ENCODE measurements around the gene TLR3. TPM values are rescaled to one million over a fixed set of nuclear protein-coding genes. Genes with fewer than 3 reads are reported as not detected.

The TLR3 gene
- total RNA-seq, 4 donors from 2014 or later = 4.3 to 8.4 (median 6.8) TPM

DNA sequence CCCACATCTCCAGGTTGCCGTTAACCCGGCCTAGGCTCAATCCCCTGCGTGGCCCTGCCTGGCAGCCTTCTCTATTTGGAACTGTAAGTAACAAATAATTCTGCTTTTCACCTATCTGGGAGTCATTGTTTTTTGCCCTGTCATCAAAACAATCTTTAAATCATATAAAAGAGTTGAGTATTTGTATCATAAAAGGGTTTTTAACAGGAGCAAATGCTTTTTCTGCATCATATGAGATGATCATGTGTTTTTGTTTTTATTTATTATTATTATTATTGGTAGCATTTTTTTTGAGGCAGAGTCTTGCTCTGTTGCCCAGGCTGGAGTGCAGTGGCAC is 10.0 kb upstream of the TLR3 start:
- Histone ChIP-seq H3K4me3 (no peak overlapping the region), H3K9me3 (no peaks in the 10 kb centered on the region), H3K36me3 (no peaks in the 10 kb centered on the region), H3K4me1 (no peaks in the 10 kb centered on the region), H3K27ac (no peak overlapping the region), H3K27me3 (no peaks in the 10 kb centered on the region)
- TF ChIP-seq, protein P1, sequence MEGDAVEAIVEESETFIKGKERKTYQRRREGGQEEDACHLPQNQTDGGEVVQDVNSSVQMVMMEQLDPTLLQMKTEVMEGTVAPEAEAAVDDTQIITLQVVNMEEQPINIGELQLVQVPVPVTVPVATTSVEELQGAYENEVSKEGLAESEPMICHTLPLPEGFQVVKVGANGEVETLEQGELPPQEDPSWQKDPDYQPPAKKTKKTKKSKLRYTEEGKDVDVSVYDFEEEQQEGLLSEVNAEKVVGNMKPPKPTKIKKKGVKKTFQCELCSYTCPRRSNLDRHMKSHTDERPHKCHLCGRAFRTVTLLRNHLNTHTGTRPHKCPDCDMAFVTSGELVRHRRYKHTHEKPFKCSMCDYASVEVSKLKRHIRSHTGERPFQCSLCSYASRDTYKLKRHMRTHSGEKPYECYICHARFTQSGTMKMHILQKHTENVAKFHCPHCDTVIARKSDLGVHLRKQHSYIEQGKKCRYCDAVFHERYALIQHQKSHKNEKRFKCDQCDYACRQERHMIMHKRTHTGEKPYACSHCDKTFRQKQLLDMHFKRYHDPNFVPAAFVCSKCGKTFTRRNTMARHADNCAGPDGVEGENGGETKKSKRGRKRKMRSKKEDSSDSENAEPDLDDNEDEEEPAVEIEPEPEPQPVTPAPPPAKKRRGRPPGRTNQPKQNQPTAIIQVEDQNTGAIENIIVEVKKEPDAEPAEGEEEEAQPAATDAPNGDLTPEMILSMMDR (IDR thresholded peaks at IDR 0.05) = no peak
- no peak for TF ChIP-seq POLR2A (IDR thresholded peaks at IDR 0.05)
- no peak for ATAC-seq
- 73 to 90% methylated on average over 3 of the region's 3 CpGs for WGBS, 2 donors (ENCODE audit: low coverage in 1 of 2)

GRCh38 chr4:186061921-186062320 is 7.0 kb upstream of the TLR3 start:
- no peaks in the 10 kb centered on the region for H3K27me3 ChIP-seq
- TF ChIP-seq POLR2A (IDR thresholded peaks at IDR 0.05) = no peak
- TF ChIP-seq EP300 (IDR thresholded peaks at IDR 0.05) = no peak
- TF ChIP-seq, protein P1 (IDR thresholded peaks at IDR 0.05) = no peak
- TF ChIP-seq POLR2AphosphoS5 (IDR thresholded peaks at IDR 0.05) = no peak
- H3K27ac ChIP-seq = no peak overlapping the region
- no peak for ATAC-seq
- no peak overlapping the region for H3K4me3 ChIP-seq
- H3K9me3 ChIP-seq = no peaks in the 10 kb centered on the region
- 88 to 89% methylated on average over 4 of the region's 4 CpGs for WGBS, 2 donors (ENCODE audit: low coverage in 1 of 2)
- H3K4me1 ChIP-seq = no peaks in the 10 kb centered on the region
- no peaks in the 10 kb centered on the region for H3K36me3 ChIP-seq

DNA sequence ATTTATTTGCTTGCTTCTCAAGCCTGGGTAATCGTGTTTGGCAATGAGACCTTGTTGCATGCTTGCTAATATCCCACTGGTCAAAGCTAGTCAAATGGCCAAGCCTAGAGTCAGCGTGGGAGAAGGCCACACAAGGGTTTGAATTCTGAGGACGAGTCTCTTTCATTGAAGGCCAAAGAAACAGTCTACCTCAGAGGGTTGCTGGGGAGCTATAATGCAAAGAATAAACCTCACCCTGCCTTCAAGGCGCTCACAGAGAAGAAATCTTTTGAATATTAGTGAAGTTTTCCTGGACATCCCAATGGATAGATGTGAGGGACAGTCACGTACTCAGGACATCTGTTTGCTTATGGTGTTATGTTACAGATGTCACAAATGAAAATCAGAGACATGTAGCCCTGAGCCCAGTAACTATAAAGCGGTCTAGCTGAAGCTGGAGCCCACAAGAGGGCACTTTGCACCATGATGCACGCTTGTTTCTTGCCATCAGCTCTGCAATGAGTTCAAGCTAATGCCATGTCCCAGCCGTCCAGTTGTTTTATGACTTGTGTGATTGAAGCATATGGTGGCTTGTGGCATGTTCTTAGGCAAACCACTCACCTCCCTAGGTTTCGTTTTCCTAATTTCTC is 1.1 kb upstream of the TLR3 start:
- ATAC-seq = peak; percentile 81
- H3K36me3 ChIP-seq = no peaks in the 10 kb centered on the region
- H3K27ac ChIP-seq = peak overlapping the region; percentile 63 to 89 (median 78)
- TF ChIP-seq, protein P1 (IDR thresholded peaks at IDR 0.05) = peak; percentile 10 to 75 (median 43)
- TF ChIP-seq POLR2AphosphoS5 (IDR thresholded peaks at IDR 0.05) (peak; percentile 27), POLR2A (IDR thresholded peaks at IDR 0.05) (no peak), EP300 (IDR thresholded peaks at IDR 0.05) (no peak)
- WGBS, 2 donors (ENCODE audit: low coverage in 1 of 2) = 48 to 51% methylated on average over 6 to 9 of the region's 9 CpGs
- no peaks in the 10 kb centered on the region for H3K27me3 ChIP-seq
- H3K9me3 ChIP-seq = no peaks in the 10 kb centered on the region
- H3K4me3 ChIP-seq = peak overlapping the region; percentile 56 to 99
- H3K4me1 ChIP-seq = peaks cover 0 to 32% (median 4%) of the 10 kb centered on the region in 3 donors

DNA sequence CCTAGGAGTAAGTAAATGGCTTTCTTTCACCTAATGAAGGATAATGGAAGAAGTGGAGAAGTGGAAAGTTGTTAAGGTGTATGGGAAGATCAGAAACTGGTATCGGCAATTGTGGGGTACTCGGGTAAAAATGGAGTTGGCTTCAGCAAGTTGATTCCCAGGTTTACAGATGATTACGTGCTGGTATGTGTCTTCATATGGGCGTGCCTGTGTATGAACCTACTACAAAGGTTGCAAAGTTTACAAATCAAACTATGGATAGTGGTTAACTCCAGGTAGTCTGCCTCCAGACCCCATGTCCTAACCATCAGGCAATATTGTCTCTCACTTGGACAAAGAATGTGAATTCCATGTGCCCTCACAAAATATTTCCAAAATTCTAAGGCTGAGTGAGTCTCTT is 773 bp downstream of the TLR3 start:
- Histone ChIP-seq H3K4me3 (peak overlapping the region; percentile 56 to 99), H3K27me3 (no peaks in the 10 kb centered on the region), H3K4me1 (peaks cover 0 to 32% (median 4%) of the 10 kb centered on the region in 3 donors), H3K27ac (peak overlapping the region in 3 of 4 donors; percentile 63 to 79 (median 76)), H3K36me3 (no peaks in the 10 kb centered on the region), H3K9me3 (no peaks in the 10 kb centered on the region)
- ATAC-seq = no peak
- TF ChIP-seq POLR2AphosphoS5 (IDR thresholded peaks at IDR 0.05) = no peak
- TF ChIP-seq, protein P1 (IDR thresholded peaks at IDR 0.05) = no peak
- TF ChIP-seq EP300 (IDR thresholded peaks at IDR 0.05) = no peak
- TF ChIP-seq POLR2A (IDR thresholded peaks at IDR 0.05) = no peak
- WGBS, 2 donors (ENCODE audit: low coverage in 1 of 2) = 78 to 79% methylated on average over 4 of the region's 4 CpGs

- ATAC-seq = no peak
- Histone ChIP-seq H3K27ac (no peak overlapping the region), H3K4me1 (peaks cover 0 to 32% (median 4%) of the 10 kb centered on the region in 3 donors), H3K27me3 (no peaks in the 10 kb centered on the region), H3K9me3 (no peaks in the 10 kb centered on the region), H3K36me3 (peaks cover 0 to 8% of the 10 kb centered on the region in 2 donors), H3K4me3 (no peak overlapping the region)
- WGBS, 2 donors (ENCODE audit: low coverage in 1 of 2) = 90 to 100% methylated on average over 3 to 10 of the region's 10 CpGs
- TF ChIP-seq, protein P1 (IDR thresholded peaks at IDR 0.05) = no peak
- no peak for TF ChIP-seq POLR2AphosphoS5 (IDR thresholded peaks at IDR 0.05)
- TF ChIP-seq POLR2A (IDR thresholded peaks at IDR 0.05) = no peak
- TF ChIP-seq EP300 (IDR thresholded peaks at IDR 0.05) = no peak
Observed at GRCh38 chr4:186072516-186072915, 3.6 kb downstream of the TLR3 start.
